HG03175 (cell line): ENCODE data around the gene PIH1D1.

Source experiments
- ATAC-seq: cut with Tn5 transposase; IDR thresholded peaks from one replicate; pipeline ENCODE4 v1.9.1; 2021; ENCODE audit warnings: mild to moderate bottlenecking, moderate library complexity; ENCODE audit not compliant: unreplicated experiment

The PIH1D1 gene

GRCh38 chr19:49451430-49452181 is at the start of gene PIH1D1:
PIH1D1 (minus strand) TSS chr19:49451814; CDS start chr19:49451574, 240 bp downstream.
- peak; percentile 58 for ATAC-seq

DNA sequence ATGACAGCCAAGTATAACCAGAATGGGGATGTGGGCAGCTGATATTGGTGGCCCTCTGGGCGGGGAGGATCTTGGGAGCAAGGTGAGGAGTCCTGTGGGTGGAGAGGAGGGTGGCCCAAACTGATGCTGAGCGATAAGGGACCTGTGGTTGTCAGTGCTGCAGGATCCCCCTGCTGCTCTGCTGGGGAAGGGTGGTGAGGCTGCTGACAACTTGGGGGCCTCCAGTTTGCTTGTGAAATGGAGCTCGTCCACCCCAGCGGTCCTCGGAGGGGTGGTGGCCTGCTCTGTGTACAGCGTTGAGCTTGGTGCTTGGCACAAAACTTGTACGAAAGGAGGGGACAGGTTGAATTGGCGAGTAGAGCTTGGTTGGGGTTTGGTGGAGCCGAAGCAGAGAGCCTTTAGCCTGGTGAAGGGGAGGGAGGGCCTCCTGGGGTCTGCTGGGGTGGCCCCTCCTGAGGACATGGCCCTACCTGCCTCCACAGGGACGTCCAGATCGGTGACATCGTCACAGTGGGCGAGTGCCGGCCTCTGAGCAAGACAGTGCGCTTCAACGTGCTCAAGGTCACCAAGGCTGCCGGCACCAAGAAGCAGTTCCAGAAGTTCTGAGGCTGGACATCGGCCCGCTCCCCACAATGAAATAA is 47.5 kb upstream of the PIH1D1 start:
- ATAC-seq = no peak

DNA sequence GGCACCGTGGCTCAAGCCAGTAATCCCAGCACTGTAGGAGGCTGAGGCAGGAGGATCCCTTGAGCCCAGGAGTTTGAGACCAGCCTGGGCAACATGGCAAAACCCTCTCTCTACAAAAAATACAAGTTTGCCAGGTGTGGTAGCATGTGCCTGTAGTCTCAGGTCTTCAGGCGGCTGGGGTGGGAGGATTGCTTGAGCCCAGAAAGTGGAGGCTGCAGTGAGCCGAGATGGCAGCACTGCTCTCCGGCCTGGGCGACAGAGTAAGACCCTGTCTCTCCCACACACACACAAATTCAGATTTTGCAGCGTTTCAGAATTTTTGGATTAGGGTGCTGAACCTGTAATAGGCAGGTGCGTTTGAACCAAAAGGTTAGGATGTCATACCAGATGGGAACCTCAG is 46.9 kb upstream of the PIH1D1 start:
- no peak for ATAC-seq

DNA sequence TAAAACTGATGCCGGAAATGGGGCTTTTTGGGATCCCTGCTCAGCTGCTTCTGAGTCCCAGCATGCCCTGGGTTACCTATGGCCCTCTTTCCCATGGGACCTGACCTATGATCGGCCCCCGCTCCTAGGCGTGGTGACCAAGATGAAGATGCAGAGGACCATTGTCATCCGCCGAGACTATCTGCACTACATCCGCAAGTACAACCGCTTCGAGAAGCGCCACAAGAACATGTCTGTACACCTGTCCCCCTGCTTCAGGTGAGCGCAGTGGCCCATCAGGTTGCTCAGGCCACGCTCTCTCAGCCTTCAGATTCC is 46.1 kb upstream of the PIH1D1 start:
- no peak for ATAC-seq

- no peak for ATAC-seq
These were observed 45.6 kb upstream of the PIH1D1 start for GRCh38 chr19:49497047-49497788.

DNA sequence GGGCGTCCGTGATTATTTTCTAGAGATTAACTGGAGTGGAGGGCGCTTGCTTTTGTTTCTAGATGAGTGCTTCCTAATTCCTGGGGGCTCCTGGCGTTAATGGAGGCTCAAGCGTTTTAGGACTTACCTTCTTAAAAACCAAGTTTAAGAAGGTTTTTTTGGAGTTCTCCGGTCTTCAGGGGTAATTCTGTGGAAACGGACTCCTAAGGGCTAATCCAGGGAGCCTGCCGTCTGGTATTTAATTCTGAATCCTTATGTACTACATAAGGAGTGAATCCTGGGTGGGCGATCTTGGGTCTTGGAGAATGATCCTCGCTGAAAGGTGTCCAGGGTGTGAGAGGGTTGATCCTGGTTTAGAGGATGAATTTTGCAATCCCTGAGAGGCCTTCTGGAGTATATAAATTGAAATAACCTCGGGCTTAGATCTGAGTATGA is 45.0 kb upstream of the PIH1D1 start:
- no peak for ATAC-seq

DNA sequence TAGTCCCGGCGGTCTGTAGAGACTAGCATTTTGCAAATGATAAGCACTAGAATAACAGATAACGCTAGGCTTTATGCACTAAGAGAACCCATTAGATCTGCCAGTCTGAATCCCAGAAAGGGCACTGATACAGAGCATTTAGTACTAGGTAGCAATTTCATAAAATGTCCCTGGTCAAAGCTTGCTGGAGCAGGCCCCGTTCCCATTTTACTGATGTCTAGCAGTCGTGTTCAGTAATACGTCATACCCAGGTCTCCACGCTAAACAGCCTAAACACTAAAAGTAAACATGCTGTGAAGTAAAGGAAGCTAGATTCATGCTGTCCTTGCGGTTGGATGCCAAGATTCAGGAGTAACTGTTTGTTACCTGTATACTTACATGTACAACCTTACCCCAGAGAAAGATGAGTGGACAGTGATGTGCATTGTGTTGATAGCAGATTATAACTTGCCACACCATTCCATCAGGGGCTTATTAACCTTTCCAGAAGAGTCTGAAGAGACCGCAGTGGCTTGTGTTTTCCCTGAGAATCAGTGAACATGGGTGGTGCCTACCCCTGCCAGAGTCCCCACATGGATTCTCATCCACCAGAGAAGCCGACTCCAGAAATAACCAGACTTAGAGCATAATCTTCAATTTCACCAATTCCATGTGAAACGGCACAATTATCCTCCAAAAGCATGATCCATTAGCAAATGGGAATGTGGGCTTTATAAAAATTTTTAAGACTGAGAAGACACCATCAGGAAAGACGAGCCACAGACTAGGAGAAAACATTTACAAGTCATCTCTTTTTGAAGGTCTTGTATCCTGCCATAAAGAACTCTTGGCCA is 41.2 kb upstream of the PIH1D1 start:
- ATAC-seq = no peak

- ATAC-seq = no peak
These were observed 40.4 kb upstream of the PIH1D1 start for GRCh38 chr19:49491804-49492572.

DNA sequence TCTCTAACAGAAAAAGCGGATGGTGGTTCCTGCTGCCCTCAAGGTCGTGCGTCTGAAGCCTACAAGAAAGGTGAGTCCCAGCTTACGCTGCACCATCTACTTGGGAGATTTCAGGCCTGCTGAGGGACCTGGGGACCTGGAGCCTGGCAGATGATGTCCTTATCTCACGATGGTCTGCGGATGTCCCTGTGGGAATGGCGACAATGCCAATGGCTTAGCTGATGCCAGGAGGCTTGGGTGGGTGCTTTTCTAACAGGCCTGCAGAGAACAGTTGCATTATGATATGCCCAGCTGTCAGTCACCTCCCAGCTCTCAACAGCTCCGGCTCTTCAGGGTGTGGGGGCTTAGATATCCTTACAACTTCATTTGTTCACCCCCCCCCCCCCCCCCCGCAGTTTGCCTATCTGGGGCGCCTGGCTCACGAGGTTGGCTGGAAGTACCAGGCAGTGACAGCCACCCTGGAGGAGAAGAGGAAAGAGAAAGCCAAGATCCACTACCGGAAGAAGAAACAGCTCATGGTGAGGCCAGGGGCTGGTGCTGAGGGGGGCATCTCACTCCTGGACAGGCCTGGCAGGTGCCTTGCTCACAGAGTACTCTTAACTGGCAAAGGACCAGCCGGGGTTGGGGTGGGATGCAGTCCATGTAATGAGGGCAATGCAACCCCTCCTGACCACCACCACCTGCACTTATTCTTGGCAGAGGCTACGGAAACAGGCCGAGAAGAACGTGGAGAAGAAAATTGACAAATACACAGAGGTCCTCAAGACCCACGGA is 39.6 kb upstream of the PIH1D1 start:
- no peak for ATAC-seq

DNA sequence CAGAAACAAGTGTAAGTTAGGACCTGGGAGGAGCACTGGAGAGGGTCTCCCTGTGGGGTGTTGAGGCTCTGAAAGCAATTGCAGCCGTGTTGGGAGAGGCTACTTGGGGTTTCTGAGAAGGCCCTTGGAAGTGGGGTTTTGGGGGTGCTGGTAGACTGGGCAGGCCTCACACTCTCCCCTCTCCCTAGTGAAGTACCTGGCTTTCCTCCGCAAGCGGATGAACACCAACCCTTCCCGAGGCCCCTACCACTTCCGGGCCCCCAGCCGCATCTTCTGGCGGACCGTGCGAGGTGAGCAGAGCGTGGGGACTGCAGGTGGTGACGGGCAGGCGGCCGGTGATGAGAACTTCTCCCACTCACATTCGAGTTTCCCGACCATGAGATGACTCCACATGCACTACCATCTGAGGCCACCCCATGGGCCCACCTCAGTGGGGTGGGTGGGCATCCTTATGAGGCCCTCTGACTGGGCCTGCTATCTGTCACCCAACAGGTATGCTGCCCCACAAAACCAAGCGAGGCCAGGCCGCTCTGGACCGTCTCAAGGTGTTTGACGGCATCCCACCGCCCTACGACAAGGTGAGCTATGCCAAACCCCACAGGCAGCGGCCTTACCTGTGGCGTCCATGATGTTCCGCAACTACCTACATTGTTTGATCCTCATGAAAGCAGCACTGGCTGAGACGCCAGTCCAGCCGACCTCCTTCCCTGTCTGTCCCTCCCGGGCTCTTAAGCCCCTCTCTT is 38.8 kb upstream of the PIH1D1 start:
- no peak for ATAC-seq

- no peak for ATAC-seq
These were observed 38.1 kb upstream of the PIH1D1 start for GRCh38 chr19:49489601-49490167.

DNA sequence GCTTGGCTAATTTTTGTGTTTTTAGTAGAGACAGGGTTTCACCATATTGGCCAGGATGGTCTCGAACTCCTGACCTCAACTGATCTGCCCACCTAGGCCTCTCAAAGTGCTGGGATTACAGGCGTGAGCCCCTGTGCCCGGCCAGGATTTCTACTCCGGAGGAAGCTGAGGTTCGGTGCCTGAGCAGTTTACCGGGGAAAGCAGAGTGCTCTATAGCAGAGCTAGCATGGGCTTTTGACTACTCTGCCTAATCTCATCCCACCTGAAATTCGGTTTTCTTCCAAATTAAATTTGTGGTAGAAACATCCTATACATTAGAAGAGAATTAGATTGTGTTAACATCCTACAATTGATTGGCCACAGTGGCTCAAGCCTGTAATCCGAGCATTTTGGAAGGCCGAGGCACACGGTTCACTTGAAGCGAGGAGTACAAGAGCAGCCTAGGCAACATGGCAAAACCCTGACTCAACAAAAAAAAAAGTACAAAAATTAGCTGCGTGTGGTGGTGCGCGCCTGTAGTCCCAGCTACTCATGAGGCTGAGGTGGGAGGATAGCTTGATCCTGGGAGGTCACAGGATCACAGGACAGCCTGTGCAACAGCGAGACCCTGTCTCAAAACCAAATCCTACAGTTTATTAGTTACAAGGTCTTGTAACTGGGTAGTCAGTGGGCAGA is 37.4 kb upstream of the PIH1D1 start:
- no peak for ATAC-seq

- no peak for ATAC-seq
These were observed 36.6 kb upstream of the PIH1D1 start for GRCh38 chr19:49488046-49488862.

DNA sequence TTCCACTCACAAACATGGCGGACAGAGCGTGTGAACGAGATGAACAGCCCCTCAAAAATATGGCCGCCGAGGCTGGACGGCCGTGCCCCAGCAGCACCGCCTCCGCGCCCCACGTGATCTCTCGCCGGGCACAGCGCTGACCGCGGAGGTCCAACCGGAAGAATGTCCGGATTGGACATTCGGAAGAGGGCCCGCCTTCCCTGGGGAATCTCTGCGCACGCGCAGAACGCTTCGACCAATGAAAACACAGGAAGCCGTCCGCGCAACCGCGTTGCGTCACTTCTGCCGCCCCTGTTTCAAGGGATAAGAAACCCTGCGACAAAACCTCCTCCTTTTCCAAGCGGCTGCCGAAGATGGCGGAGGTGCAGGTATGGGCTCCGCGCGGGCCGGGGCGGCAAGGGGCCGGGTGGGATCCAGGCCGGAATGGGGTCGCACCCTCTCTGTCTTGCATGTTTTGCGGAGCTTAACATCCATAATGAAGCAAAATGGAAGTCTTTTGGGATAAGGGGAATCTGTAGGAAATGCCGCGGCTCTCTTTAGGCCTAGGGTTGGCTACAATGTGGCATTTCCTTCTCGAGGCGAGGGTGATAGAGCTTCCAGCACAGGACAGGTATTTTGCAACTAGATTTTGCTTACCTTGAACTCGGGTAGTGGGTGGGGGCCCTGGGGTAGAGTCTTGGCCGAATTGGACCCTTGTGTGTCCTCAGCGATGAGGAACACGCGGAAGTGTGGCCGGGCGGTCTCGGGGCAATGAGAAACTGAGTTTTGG is 35.8 kb upstream of the PIH1D1 start, which contains the start of gene RPL13A:
RPL13A (plus strand) TSS at position 332 of the 769 bp plus-strand sequence; CDS start at position 354, 22 bp downstream.
- ATAC-seq = peak; percentile 88

- ATAC-seq = no peak
These were observed 35.2 kb upstream of the PIH1D1 start for GRCh38 chr19:49486710-49487276.

- no peak for ATAC-seq
These were observed 34.6 kb upstream of the PIH1D1 start for GRCh38 chr19:49486232-49486631.
